A549 (cell line): ENCODE measurements around the gene LILRB1. TPM values are rescaled to one million over a fixed set of nuclear protein-coding genes. Genes with fewer than 3 reads are reported as not detected.
"Not testable (repeated sequence)": the region's sequence is repeated elsewhere in the genome, so short reads cannot be mapped to it uniquely, and the experiment has no call there.

Experiments
- ATAC-seq, 2 experiments: fragments of 200-7000 bp in 1 of 2; fragments of >200 bp in 1 of 2; cut with Nextera tagmentation in 1 of 2; cut with Tn5 transposase in 1 of 2; 3 replicates each; pipeline versions ENCODE4 v1.8.0 to v1.9.1; 2018 to 2020; ENCODE audit warnings: mild to moderate bottlenecking in 1 of 2, moderate library complexity in 1 of 2
- CTCF ChIA-PET: fragments of 300-600 bp; sonication (Branson Sonifier 250); formaldehyde crosslinking; extraction: SDS; loops from one replicate; lab custom pipeline; 2021; ENCODE audit warnings: antibody characterized with exemption, inconsistent platforms; lab: Yijun Ruan, JAX
- POLR2A ChIA-PET: fragments of 350-600 bp; formaldehyde crosslinking; extraction: SDS; loops from one replicate; lab custom pipeline; 2021; ENCODE audit warnings: antibody characterized with exemption, inconsistent platforms; lab: Yijun Ruan, JAX
- DNase-seq, 2 experiments: peaks; one replicate each; pipeline versions ENCODE4 v3.0.0 to v3.0.0-alpha.2; 2011 to 2016; ENCODE audit warnings: low read depth in 1 of 2, low spot score in 1 of 2
- FAIRE-seq: peaks from 2 replicates; lab custom pipeline; 2011; peaks lifted over from hg19 to GRCh38; lab: Jason Lieb, UNC
- H3K27ac ChIP-seq, 2 experiments: fragments of >200 bp; sonication (Bioruptor Twin); formaldehyde crosslinking; 3 replicates each; pipeline ENCODE4 v1.5.1; 2016 to 2017
- H3K4me1 ChIP-seq: fragments of >200 bp; sonication (Bioruptor Twin); formaldehyde crosslinking; 3 replicates; pipeline ENCODE4 v1.6.1; 2016
- H3K4me2 ChIP-seq: fragments of >200 bp; sonication (Bioruptor Twin); formaldehyde crosslinking; 3 replicates; pipeline ENCODE4 v1.6.1; 2016
- H3K4me3 ChIP-seq: fragments of >200 bp; sonication (Bioruptor Twin); formaldehyde crosslinking; 3 replicates; pipeline ENCODE4 v1.5.1; 2016
- H3K9me3 ChIP-seq: fragments of >200 bp; sonication (Bioruptor Twin); formaldehyde crosslinking; 3 replicates; pipeline ENCODE4 v1.6.1; 2016
- CEBPB ChIP-seq, 2 experiments: fragments of >200 bp in 1 of 2; sonication (Bioruptor Twin) in 1 of 2; formaldehyde crosslinking in 1 of 2; IDR thresholded peaks; 2 replicates each; pipeline ENCODE4 v1.6.1; 2012 to 2016
- KDM5A ChIP-seq: fragments of 200-600 bp; sonication (generic); IDR thresholded peaks from 2 replicates; pipeline ENCODE4 v1.6.1; 2016; ENCODE audit warnings: antibody characterized with exemption, mild to moderate bottlenecking
- MAZ ChIP-seq: fragments of 150-350 bp; IDR thresholded peaks from 2 replicates; pipeline ENCODE4 v1.6.1; 2014; ENCODE audit warnings: antibody characterized with exemption, low read depth, low read length, borderline replicate concordance
- NFE2L2 ChIP-seq: fragments of 150-350 bp; conservative IDR thresholded peaks from 2 replicates; pipeline ENCODE4 v1.6.1; 2014; ENCODE audit warnings: low read length
- RAD21 ChIP-seq, 2 experiments: fragments of >200 bp in 1 of 2; sonication (Bioruptor Twin) in 1 of 2; formaldehyde crosslinking in 1 of 2; IDR thresholded peaks in 1 of 2; conservative IDR thresholded peaks in 1 of 2; 2 replicates in 1 of 2; 3 replicates in 1 of 2; pipeline ENCODE4 v1.6.1; 2012 to 2018; ENCODE audit warnings: inconsistent platforms in 1 of 2
- RARB ChIP-seq: fragments of 250-450 bp; sonication (Bioruptor Pico); IDR thresholded peaks from 2 replicates; pipeline ENCODE4 v1.8.0; 2021; ENCODE audit warnings: mild to moderate bottlenecking, moderate library complexity
- SMC3 ChIP-seq: fragments of >200 bp; sonication (Bioruptor Twin); formaldehyde crosslinking; IDR thresholded peaks from 3 replicates; pipeline ENCODE4 v1.6.1; 2018; ENCODE audit warnings: inconsistent platforms
- ZNF302 ChIP-seq: fragments of 250-450 bp; sonication (Bioruptor Pico); IDR thresholded peaks from 2 replicates; pipeline ENCODE4 v1.9.0; 2021; ENCODE audit warnings: inconsistent platforms, mild to moderate bottlenecking, moderate library complexity
- WGBS: methylation state at CpG from one replicate; pipeline ENCODE4 v1.1.6; 2017; ENCODE audit errors: missing lambda C conversion rate; 5-methylcytosine and 5-hydroxymethylcytosine counted together
- polyA plus RNA-seq, 4 experiments: library from polyadenylated mRNA; depleted of rRNA in 3 of 4; stranded (reverse); fragments of >200 nt; fragmentation: RNase III in 1 of 4; extraction: RNeasy Plus Mini Kit Qiagen cat#74134 plus additional on column Dnase treatment in 1 of 4; gene quantifications; 2 replicates in 3 of 4; 3 replicates in 1 of 4; pipeline ENCODE4 v1.2.3, GENCODE V29; 2011 to 2017
- TF ChIP-seq, protein P1 (sequence below): fragments of >200 bp; sonication (Bioruptor Twin); formaldehyde crosslinking; IDR thresholded peaks from 3 replicates; pipeline ENCODE4 v1.5.1; 2016
- TF ChIP-seq, protein P2 (sequence below): fragments of 250-450 bp; sonication (Bioruptor Pico); IDR thresholded peaks from 2 replicates; pipeline ENCODE4 v1.5.0; 2021; ENCODE audit warnings: mild to moderate bottlenecking, moderate library complexity, borderline replicate concordance
- TF ChIP-seq, protein P3 (sequence below): fragments of 250-450 bp; sonication (Bioruptor Pico); IDR thresholded peaks from 2 replicates; pipeline ENCODE4 v1.5.0; 2020; ENCODE audit warnings: low read depth, mild to moderate bottlenecking, moderate library complexity
- TF ChIP-seq, protein P4 (sequence below): fragments of >200 bp; sonication (Bioruptor Twin); formaldehyde crosslinking; IDR thresholded peaks from 3 replicates; pipeline ENCODE4 v1.6.1; 2016

Gene LILRB1
- polyA plus RNA-seq, 2 of the 4 experiments (the other 2 are of a cell fraction) = not detected

DNA sequence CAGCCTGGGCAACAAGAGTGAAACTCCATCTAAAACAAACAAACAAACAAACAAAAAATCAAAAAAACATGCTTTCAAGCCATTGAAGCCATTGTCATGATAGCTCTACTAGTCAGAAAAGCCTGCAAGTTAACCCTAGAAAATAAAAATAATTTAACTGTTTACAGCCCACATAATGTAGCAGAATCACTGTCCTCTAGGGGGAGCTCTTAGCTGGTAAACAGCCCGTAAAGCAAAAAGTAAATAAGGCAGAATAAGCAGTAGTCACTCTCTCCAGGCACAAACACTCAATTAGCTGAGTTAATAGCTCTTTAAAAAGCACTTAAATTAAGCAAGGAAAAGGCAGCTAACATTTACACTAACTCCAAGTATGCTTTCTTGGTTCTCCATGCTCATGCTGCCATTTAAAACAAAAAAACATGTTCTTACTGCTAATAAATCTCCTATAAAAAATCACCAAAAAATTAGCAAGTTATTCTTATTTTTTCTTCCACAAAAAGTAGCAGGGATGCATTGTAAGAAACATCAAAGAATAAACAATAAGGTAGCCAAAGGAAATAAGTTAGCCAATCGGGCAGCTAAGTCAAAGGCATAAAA is 43.8 kb downstream of the LILRB1 start:
- ATAC-seq (peak; percentile 20 to 79; a peak in 3 of 6 replicates), FAIRE-seq (peak; percentile 23)

DNA sequence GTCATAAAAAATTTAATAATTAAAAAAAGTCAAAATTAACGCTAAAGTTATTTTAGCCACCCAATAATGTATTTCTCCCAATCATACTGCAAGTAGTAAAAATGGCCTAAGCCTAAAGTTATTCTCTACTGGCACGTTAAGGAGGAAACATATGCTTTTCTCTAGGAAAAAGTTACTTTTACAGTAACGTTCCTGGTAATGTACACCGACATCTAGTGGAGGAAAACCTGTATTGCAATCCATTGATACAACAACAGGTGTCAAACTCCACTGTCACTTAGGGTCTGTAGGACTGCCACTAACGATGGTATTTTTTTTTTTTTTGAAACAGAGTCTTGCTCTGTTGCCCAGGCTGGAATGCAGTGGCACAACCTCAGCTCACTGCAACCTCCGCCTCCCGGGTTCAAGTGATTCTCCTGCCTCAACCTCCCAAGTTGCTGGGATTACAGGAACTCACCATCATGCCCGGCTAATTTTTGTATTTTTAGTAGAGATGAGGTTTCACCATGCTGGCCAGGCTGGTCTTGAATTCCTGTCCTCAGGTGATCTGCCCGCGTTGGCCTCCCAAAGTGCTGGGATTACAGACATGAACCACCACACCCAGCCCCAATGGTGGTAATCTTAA is 46.0 kb downstream of the LILRB1 start:
- H3K4me1 ChIP-seq, H3K4me3 ChIP-seq, H3K4me2 ChIP-seq, H3K27ac ChIP-seq, POLR2A ChIA-PET, H3K9me3 ChIP-seq: not testable (repeated sequence)
- peak; percentile 67 to 75 for ATAC-seq
- peak; percentile 99 for FAIRE-seq
- DNase-seq = peak; percentile 46 to 70
- 2% methylated on average over 10 of the region's 10 CpGs for WGBS
- TF ChIP-seq, protein P1, sequence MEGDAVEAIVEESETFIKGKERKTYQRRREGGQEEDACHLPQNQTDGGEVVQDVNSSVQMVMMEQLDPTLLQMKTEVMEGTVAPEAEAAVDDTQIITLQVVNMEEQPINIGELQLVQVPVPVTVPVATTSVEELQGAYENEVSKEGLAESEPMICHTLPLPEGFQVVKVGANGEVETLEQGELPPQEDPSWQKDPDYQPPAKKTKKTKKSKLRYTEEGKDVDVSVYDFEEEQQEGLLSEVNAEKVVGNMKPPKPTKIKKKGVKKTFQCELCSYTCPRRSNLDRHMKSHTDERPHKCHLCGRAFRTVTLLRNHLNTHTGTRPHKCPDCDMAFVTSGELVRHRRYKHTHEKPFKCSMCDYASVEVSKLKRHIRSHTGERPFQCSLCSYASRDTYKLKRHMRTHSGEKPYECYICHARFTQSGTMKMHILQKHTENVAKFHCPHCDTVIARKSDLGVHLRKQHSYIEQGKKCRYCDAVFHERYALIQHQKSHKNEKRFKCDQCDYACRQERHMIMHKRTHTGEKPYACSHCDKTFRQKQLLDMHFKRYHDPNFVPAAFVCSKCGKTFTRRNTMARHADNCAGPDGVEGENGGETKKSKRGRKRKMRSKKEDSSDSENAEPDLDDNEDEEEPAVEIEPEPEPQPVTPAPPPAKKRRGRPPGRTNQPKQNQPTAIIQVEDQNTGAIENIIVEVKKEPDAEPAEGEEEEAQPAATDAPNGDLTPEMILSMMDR = peak; percentile 78
- TF ChIP-seq RAD21 (conservative IDR thresholded peaks at IDR 0.05 in 1 of 2, IDR thresholded peaks at IDR 0.05 in 1 of 2) (peak; percentile 47 to 64; a peak in 4 of 5 replicates), SMC3 (peak; percentile 57), CEBPB (IDR thresholded peaks at IDR 0.05) (peak in 1 of 2 experiments; percentile 22; a peak in 1 of 4 replicates)
- CTCF ChIA-PET = interaction anchor here (0.6 to 3.6 kb wide), 10 partner anchors 8 to 278 kb away, joined by 3 to 17 read pairs (median 4); no protein-coding TSS in a partner anchor

More for the DNA sequence above, 43.8 kb downstream of the LILRB1 start:
- Histone ChIP-seq H3K4me3 (no peak overlapping the region), H3K9me3 (no peaks in the 10 kb centered on the region), H3K4me1 (no peaks in the 10 kb centered on the region), H3K27ac (no peak overlapping the region), H3K4me2 (no peak overlapping the region)
- WGBS = 32% methylated on average over 2 of the region's 2 CpGs
- CTCF ChIA-PET = interaction anchor here (0.6 to 8.9 kb wide), 25 partner anchors 8 to 467 kb away, joined by 3 to 67 read pairs (median 4); partner anchors contain the start of gene LILRB4
- TF ChIP-seq SMC3 (peak; percentile 26; the same call in 1 of the 3 replicates), RAD21 (conservative IDR thresholded peaks at IDR 0.05 in 1 of 2, IDR thresholded peaks at IDR 0.05 in 1 of 2) (peak; percentile 49 to 70; a peak in 4 of 5 replicates)
- TF ChIP-seq, protein P2, sequence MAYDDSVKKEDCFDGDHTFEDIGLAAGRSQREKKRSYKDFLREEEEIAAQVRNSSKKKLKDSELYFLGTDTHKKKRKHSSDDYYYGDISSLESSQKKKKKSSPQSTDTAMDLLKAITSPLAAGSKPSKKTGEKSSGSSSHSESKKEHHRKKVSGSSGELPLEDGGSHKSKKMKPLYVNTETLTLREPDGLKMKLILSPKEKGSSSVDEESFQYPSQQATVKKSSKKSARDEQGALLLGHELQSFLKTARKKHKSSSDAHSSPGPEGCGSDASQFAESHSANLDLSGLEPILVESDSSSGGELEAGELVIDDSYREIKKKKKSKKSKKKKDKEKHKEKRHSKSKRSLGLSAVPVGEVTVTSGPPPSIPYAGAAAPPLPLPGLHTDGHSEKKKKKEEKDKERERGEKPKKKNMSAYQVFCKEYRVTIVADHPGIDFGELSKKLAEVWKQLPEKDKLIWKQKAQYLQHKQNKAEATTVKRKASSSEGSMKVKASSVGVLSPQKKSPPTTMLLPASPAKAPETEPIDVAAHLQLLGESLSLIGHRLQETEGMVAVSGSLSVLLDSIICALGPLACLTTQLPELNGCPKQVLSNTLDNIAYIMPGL (CRISPR knock-in tag) = no peak
- TF ChIP-seq, protein P1 = peak; percentile 84
- peak; percentile 49 to 66 for DNase-seq
- POLR2A ChIA-PET = no interaction called here

DNA sequence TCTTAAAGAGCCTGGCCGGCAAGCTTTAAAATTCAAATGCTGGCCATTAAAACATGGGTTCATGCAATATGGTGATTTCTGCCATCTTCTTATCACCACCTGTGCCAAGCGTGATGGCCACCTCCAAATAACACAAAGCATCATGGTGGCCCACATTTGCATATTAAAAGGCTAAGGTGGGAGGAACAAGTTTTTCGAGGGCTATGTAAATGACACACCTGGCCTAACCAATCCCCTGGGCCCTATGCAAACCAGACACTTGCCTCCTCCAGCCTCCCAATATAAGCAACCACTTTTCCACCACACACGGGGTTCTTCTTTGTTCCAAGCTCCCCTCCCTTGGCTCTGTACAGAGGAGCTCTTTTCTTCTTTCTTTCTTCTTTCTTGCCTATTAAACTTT is 46.9 kb downstream of the LILRB1 start:
- no peak overlapping the region for H3K4me2 ChIP-seq
- CTCF ChIA-PET = interaction anchor here (0.6 to 3.6 kb wide), 6 partner anchors 11 to 277 kb away, joined by 3 to 17 read pairs (median 4); no protein-coding TSS in a partner anchor
- H3K4me1 ChIP-seq = no peaks in the 10 kb centered on the region
- no peak overlapping the region for H3K27ac ChIP-seq
- no peak for FAIRE-seq
- no peak for DNase-seq
- no peak for ATAC-seq
- H3K4me3 ChIP-seq = no peak overlapping the region
- WGBS = 31% methylated on average over 4 of the region's 4 CpGs
- no peaks in the 10 kb centered on the region for H3K9me3 ChIP-seq
- POLR2A ChIA-PET = no interaction called here
- TF ChIP-seq KDM5A = no peak
- TF ChIP-seq NFE2L2 = no peak
- no peak for TF ChIP-seq RARB (CRISPR knock-in tag)
- TF ChIP-seq, protein P1 = no peak
- TF ChIP-seq, protein P3, sequence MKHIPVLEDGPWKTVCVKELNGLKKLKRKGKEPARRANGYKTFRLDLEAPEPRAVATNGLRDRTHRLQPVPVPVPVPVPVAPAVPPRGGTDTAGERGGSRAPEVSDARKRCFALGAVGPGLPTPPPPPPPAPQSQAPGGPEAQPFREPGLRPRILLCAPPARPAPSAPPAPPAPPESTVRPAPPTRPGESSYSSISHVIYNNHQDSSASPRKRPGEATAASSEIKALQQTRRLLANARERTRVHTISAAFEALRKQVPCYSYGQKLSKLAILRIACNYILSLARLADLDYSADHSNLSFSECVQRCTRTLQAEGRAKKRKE (CRISPR knock-in tag) = no peak
- no peak for TF ChIP-seq ZNF302 (CRISPR knock-in tag)
- TF ChIP-seq MAZ = no peak
- TF ChIP-seq, protein P4, sequence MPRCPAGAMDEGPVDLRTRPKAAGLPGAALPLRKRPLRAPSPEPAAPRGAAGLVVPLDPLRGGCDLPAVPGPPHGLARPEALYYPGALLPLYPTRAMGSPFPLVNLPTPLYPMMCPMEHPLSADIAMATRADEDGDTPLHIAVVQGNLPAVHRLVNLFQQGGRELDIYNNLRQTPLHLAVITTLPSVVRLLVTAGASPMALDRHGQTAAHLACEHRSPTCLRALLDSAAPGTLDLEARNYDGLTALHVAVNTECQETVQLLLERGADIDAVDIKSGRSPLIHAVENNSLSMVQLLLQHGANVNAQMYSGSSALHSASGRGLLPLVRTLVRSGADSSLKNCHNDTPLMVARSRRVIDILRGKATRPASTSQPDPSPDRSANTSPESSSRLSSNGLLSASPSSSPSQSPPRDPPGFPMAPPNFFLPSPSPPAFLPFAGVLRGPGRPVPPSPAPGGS = no peak

DNA sequence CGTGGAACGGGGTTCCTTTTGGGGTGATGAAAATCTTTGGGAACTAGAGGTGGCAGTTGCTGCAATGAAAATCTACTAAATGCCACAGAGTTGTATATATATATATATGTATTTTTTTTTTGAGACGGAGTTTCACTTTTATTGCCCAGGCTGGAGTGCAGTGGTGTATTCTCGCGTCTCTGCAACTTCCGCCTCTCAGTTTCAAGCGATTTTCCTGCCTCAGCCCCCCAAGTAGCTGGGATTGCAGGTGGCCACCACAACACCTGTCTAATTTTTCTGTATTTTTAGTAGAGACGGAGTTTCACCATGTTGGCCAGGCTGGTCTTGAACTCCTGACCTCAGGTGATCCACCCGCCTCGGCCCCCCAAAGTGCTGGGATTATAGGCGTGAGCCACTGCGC is 51.3 kb downstream of the LILRB1 start:
- FAIRE-seq, H3K9me3 ChIP-seq, H3K4me1 ChIP-seq, H3K27ac ChIP-seq, POLR2A ChIA-PET, H3K4me3 ChIP-seq, DNase-seq, H3K4me2 ChIP-seq, ATAC-seq: not testable (repeated sequence)
- WGBS = 9% methylated on average over 12 of the region's 12 CpGs
- CTCF ChIA-PET = interaction anchor here (1.0 to 1.8 kb wide), 2 partner anchors 9 to 12 kb away, joined by 4 to 7 read pairs; no protein-coding TSS in a partner anchor
